ENCODE data around the gene MSMO1.
"Not testable (repeated sequence)": the region's sequence is repeated elsewhere in the genome, so short reads cannot be mapped to it uniquely, and the experiment has no call there.

The MSMO1 gene

DNA sequence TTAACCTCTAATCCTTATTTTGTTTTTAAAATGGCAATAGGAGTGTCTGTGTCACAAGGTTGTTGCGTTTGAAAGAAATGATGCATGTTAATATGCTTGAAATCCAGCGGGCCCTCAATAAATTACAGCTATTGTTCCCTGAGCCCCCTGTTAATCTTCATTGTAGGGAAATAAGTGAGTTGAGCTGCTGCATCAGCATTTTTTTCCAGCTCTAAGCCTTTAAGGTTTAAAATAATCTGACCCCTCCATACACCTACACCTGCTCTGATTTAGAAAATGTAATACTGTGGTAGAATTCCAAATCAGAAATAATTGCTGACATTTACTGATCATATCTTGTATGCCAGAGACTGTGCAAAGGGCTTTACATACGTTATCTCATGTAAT, 2.6 kb upstream of the MSMO1 start:
- no peak for DNase-seq (ENCODE audit: low read depth, low spot score)

GRCh38 chr4:165325732-165326512, 1.5 kb upstream of the MSMO1 start:
- peak; percentile 45 for DNase-seq (ENCODE audit: low read depth, low spot score)

DNA sequence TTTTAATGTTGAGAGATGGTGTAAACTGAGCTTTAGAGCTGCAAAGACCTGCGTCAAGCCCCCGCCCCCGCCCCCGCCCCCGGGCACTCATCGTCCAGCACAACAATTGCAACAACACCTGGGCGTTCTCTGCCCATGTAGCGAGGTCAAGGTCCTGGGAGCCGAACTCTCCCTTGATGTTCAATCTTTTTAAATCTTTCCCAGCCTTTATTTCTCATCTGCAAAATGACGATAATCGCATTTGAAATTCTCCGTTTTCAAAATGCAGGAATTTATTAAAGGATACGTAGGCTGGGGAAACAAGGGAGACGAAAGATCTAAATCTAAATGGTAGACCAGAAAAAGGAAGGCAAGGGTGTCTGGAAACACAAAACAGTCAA, 648 bp upstream of the MSMO1 start:
- no peak for DNase-seq (ENCODE audit: low read depth, low spot score)

DNA sequence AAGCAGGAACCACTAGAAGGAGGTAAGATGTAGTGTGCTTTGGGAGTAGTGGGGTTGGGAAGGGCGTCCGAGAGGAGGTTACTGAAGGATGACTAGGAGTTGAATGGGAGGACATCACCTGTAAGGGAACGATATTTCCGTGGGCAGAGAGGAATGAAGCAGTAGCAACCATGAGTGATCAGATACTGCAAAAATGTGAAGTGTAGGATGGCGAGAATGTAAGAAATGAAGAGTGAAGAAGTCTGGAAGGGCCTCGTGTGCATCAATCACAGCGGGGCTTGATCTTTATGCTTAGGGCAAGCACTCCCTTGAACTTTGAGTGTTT, 594 bp downstream of the MSMO1 start:
- no peak for DNase-seq (ENCODE audit: low read depth, low spot score)

DNA sequence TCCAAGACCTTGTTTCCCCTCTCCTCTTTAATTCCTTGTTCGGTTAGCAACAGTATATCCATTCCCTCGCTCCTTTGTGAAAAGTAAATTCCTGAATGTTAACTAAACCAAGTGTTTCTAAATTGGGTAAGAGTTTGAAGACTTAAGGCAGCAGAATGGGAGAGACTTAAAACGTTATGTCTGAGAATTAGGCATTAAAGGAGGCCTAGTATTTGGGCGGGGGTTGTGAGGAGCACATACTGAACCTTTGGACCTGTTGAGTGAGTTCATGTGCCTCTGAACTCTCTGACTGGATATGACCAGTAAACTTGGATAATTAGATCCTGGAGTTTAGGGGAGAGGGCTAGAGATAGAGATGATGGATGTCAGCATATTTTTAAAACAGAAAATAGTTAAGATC, 1.2 kb downstream of the MSMO1 start:
- no peak for DNase-seq (ENCODE audit: low read depth, low spot score)

GRCh38 chr4:165330071-165330470, 2.6 kb downstream of the MSMO1 start:
- DNase-seq (ENCODE audit: low read depth, low spot score): no peak

- DNase-seq (ENCODE audit: low read depth, low spot score): no peak
Measured at GRCh38 chr4:165330666-165331065, 3.2 kb downstream of the MSMO1 start.

- no peak for DNase-seq (ENCODE audit: low read depth, low spot score)
Measured at GRCh38 chr4:165331359-165331758, 3.9 kb downstream of the MSMO1 start.

- DNase-seq (ENCODE audit: low read depth, low spot score): no peak
Measured at GRCh38 chr4:165331823-165332222, 4.4 kb downstream of the MSMO1 start.

GRCh38 chr4:165332502-165332901, 5.0 kb downstream of the MSMO1 start:
- no peak for DNase-seq (ENCODE audit: low read depth, low spot score)

DNA sequence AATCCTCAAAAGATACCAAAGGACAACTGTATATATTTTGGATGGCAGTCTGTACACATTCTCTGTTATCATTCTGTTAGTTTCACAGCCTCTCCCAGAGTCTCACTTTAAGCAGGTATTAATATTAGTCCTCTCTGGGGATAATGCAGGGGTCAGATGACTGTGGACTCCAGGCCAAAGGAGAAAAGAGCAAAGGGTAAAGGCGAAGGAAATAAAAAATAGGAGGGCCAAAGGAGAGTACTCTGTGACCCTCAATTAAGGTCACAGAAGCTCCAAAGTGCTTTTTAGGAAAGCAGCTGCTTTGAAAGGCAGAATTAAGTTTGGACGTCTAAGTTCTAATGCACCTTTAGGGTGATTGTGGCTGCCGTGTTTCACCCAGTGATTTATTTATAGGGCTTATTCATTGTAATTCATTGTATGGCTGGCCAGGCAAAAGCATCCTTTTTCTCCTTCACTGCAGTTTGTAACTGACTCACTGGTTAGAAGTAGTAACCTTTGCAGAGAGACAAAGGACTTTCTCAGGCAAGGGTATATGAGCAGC, 7.8 kb downstream of the MSMO1 start:
- no peak for DNase-seq (ENCODE audit: low read depth, low spot score)

- no peak for DNase-seq (ENCODE audit: low read depth, low spot score)
Measured at GRCh38 chr4:165336743-165337142, 9.3 kb downstream of the MSMO1 start.

DNA sequence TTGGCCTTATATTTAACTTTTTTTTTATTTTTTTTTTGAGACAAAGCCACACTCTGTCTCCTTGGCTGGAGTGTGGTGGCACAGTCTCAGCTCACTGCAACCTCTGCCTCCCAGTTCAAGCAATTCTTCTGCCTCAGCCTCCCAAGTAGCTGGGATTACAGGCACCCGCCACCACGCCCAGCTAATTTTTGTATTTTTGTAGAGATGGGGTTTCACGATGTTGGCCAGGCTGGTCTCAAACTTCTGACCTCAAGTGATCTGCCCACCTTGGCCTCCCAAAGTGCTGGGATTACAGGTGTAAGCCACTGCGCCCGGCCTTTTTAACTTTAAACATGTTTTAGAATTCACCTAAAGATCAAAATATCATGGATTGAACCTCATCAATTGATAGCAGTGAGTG, 14.9 kb downstream of the MSMO1 start:
- not testable (repeated sequence) for DNase-seq (ENCODE audit: low read depth, low spot score)

- no peak for DNase-seq (ENCODE audit: low read depth, low spot score)
Measured at GRCh38 chr4:165343353-165344191, 16.1 kb downstream of the MSMO1 start.

DNA sequence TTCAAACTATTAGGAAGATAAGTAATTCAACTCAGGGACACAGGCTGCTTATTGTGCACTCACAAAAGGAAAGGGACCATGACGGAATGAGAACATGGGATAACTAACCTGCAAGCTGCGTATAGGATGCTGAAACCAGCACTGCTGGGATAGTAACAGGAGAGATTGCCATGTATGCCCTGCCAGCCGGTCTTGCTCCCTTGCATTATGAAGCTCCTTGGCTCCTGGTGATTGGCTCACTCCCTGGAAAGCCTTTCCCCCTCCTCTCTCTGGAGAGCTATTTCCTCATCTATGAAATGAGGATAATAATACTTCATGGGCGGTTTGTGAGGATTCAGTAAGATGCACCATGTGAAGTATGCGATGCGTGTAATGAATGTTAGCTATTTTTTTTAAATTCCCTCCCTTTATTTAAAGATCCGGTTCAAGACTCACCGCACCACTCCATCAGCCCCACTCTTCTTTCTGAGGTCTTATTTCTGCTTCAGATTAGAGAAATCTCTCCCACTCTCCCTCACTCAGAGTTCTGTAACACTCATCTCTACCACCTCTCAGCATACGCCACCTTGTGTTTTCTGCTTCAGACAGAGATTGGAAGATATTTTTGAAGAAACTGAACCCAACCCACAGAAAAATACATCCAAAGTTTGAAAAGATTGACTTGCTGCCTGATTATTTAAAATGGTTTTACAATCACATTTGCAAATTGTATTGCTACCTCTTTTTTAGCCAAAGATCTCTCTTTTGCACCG, 18.4 kb downstream of the MSMO1 start:
- DNase-seq (ENCODE audit: low read depth, low spot score): no peak

DNA sequence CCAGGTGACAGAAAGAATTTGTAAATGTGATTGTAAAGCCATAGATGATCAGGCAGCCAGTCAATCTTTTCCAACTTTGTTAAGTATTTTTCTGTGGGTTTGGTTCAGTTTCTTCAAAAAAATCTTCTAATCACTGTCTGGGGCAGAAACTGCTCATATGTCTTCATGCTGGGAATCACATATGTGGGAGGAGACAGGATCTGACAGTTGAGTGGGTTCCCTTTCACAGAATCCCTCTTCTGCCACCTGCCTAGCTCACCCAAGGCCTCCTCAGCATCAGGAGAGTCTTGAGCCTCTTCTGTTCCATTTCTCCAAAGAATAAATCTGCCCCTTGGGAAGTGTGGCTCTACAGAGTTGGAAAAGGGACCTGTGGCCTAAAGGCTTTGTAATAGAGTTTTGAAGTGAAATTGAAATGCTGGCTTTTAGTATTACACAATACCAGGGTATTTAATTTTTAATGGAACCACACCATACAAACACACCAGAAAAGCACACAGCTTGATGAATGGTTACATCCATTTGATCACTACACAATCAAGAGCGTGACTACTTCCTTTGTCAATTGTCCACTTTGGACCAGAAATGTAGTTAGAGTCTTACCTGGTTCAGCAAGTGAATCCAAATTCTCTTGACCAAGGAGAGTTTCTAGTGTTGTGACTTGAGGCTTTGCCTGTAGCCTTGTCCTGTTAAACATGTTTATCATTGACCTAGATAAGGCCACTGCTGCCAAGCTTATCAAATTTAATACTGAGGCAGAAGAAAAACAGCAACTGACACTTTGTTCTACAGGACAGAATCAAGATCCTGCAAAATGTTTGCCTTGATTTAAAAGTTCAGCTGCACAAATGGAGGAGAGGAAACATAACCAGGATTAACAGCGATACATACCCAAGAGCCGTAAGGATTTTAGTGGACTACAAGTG, 20.4 kb downstream of the MSMO1 start:
- no peak for DNase-seq (ENCODE audit: low read depth, low spot score)

GRCh38 chr4:165351359-165352130, 24.1 kb downstream of the MSMO1 start:
- DNase-seq (ENCODE audit: low read depth, low spot score): no peak

DNA sequence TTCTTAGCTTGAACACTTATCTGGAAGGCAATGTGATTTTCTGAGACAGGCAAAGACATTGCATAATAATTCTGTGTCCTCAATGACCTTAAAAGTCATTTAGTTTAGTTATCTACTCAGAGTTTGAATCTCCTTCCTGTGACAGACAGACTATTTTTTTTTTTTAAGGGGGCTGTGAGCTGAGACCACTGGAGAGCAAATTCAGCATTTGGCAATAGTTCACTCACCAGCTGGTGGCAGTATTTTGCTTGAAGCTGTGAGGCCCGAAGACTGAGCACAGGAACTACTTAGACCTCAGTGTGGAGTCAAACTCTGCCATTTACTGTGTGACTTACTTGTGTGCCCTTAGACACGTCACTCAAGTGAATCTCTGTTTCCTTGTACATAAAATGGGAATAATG, 28.4 kb downstream of the MSMO1 start:
- no peak for DNase-seq (ENCODE audit: low read depth, low spot score)

GRCh38 chr4:165359506-165359905, 32.0 kb downstream of the MSMO1 start:
- DNase-seq (ENCODE audit: low read depth, low spot score): no peak

DNA sequence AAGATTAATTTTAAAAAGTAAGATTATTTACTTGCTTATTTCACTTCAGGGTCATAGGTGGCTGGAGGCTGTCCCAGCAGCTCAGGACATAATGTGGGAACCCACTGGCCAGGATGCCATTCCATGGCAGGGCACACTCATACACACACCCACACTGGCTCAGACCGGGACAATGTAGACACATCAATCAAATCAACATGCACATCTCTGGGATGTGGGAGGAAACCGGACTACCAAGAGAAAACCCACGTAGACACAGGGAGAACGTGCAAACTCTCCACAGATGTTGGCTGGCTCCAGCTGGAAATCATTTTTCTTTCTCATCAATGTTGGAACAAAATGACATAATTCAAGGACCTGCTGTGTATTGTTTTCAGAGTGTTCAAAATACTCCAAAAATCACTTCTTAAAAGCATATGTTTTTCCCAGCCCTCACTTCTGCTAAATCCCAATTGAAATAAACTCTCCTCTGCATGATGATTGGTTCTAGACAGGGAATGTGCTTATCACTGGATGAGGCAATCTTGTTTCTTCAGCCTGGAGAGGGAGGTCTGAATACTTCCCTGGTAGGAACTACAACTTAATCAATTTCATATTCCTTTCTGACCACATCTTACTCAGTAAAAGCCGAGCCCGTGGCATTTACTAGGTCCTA, 32.7 kb downstream of the MSMO1 start:
- DNase-seq (ENCODE audit: low read depth, low spot score): no peak
